C4-2B (cell line): Measurements from ENCODE around the gene PCYT1B.
A peak's percentile ranks its signal among the peaks of the same experiment; 100 is the strongest.
"Not testable (repeated sequence)": the region's sequence is repeated elsewhere in the genome, so short reads cannot be mapped to it uniquely, and the experiment has no call there.

ENCODE experiments used
- H3K27ac ChIP-seq: fragments of 450-650 bp; 2 replicates; pipeline ENCODE4 v1.5.1; 2017
- ZFX ChIP-seq: fragments of 450-650 bp; IDR thresholded peaks from 2 replicates; pipeline ENCODE4 v1.6.1; 2017
- TF ChIP-seq, protein P1 (sequence below): fragments of 450-650 bp; conservative IDR thresholded peaks from 2 replicates; pipeline ENCODE4 v1.5.1; 2017; ENCODE audit warnings: mild to moderate bottlenecking

The PCYT1B gene

DNA sequence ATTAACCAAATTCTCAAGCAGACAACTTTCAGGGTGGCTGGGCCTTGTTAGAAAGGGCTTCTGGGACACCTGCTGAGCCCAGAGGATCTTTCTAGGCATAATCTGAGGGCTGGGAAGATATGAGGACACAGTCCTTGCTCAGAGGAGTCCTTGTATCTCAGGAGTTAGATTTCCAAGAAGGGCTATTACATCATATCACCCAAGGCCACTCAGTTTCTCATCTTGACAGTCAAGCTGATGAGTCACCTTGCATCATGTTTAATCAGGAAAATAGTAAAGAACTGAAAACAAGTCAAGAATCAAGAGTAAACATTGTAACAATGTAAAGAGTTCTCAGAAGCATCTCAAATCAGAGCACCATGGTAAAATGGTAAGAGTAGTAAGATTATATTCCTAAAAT, 4.0 kb downstream of the PCYT1B start:
- H3K27ac ChIP-seq = peak overlapping the region; percentile 55; the same call in 1 of the 2 replicates
- TF ChIP-seq, protein P1, sequence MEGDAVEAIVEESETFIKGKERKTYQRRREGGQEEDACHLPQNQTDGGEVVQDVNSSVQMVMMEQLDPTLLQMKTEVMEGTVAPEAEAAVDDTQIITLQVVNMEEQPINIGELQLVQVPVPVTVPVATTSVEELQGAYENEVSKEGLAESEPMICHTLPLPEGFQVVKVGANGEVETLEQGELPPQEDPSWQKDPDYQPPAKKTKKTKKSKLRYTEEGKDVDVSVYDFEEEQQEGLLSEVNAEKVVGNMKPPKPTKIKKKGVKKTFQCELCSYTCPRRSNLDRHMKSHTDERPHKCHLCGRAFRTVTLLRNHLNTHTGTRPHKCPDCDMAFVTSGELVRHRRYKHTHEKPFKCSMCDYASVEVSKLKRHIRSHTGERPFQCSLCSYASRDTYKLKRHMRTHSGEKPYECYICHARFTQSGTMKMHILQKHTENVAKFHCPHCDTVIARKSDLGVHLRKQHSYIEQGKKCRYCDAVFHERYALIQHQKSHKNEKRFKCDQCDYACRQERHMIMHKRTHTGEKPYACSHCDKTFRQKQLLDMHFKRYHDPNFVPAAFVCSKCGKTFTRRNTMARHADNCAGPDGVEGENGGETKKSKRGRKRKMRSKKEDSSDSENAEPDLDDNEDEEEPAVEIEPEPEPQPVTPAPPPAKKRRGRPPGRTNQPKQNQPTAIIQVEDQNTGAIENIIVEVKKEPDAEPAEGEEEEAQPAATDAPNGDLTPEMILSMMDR = no peak
- no peak for TF ChIP-seq ZFX

DNA sequence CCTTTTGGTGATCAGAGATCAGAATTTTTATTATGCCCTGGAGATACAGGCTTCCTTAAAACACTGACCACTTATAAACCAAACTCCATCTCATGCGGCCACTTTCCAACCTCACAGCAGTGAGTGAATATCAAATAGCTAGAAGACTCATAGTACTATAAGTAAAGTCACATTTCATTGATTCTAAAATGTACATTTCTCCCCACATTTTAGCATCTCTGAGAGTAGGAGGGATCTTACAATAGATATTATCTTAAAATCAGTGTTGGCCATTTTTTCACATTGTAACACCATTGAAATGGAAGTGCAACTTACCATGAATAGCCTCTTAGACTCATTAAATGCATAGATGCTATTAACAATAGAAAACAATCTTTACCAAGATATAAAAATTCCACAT, 17.4 kb downstream of the PCYT1B start:
- TF ChIP-seq ZFX = no peak
- TF ChIP-seq, protein P1 = no peak
- H3K27ac ChIP-seq = no peak overlapping the region

DNA sequence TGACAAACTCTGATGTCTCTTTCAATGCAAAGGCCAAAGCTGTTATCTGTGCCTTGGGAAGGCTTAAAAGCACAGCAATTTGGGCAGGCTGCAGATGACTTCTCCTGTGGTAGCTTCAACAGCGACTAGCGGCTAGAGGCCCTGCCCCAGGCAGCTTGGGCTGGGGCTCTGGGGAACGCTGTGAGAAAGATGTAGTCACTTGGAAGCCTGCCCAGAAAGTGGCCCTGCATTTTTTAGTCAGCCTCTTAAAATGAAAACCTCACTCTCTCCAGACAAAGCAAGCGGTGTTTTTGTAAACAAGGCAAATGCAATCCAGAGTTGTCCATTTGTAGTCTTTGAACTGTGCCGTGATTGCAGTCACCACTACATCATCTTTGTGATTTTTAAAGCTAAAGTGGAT, 27.5 kb downstream of the PCYT1B start:
- no peak for TF ChIP-seq ZFX
- no peak overlapping the region for H3K27ac ChIP-seq

DNA sequence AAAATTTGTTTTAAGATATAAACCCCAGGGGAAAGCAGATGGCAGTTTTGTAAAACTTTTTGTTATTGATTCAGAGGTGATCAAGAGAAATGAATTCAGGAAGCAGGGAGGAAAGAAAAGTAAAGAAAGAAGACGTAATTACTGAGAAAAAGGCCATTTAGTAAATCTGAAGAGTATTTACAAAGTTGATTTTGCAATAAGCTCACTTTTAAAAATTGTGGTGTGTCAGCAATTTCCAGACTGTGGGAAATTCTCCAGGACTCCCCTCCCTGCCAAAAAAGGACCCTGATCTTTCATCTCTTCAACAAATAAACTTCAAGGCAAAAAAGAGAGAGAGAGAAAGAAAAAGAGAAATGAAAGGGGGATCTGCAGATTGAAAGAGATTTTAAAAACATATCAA, 36.6 kb downstream of the PCYT1B start:
- no peak for TF ChIP-seq ZFX
- TF ChIP-seq, protein P1 = no peak
- no peak overlapping the region for H3K27ac ChIP-seq

DNA sequence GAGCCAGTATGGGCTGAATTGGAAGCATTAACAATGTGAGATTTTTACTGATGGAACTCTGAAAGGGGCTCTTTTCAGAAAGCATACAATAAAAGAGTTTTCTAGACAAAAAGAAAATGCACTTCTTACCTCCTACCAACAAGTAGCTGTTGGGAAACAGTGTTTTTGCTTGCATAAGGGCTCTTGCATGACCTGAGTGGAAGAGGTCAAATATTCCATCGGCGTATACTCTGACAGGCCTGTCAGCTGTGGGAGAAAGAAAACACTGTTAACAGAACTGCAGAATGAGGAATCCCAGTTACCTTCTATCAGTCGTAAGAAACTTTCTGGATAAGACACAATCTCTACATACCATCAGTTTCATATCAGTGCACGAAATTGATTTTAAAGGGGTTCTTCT, 39.5 kb downstream of the PCYT1B start:
- no peak overlapping the region for H3K27ac ChIP-seq
- TF ChIP-seq ZFX = no peak
- TF ChIP-seq, protein P1 = no peak

DNA sequence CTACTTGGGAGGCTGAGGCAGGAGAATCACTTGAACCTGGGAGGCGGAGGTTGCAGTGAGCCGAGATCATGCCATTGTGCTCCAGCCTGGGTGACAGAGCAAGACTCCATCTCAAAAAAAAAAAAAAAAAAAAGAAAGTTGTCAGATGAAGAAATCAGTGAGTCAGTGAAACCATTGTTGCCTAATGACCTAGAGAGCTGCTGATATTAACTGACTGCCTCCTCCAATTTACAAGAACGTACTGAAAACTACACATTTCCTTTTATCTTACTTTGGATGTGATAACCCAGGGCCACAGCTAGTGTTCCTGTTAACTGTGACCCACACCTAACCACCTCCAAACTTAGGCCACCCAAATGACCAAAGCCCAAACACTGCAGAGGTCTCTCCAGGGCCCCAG, 41.2 kb downstream of the PCYT1B start:
- H3K27ac ChIP-seq = not testable (repeated sequence)

DNA sequence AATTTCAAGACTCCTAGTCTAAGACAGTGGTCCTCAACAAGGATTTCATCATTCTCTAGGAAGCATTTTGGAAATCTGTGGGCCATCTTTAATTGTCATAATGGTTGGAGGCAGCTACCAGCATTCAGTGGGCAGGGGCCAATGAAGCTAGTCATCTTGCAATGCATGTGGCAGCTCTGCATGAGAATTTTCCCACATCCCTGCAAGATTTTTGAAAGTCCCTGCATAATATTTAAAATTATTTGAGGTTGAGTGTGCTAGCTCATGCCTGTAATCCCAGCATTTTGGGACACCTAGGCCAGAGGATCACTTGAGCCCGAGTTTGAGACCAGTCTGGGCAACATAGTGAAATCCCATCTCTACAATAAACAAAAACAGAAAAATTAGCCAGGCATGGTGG, 44.0 kb downstream of the PCYT1B start:
- H3K27ac ChIP-seq = no peak overlapping the region
- TF ChIP-seq ZFX = no peak
- TF ChIP-seq, protein P1 = no peak

DNA sequence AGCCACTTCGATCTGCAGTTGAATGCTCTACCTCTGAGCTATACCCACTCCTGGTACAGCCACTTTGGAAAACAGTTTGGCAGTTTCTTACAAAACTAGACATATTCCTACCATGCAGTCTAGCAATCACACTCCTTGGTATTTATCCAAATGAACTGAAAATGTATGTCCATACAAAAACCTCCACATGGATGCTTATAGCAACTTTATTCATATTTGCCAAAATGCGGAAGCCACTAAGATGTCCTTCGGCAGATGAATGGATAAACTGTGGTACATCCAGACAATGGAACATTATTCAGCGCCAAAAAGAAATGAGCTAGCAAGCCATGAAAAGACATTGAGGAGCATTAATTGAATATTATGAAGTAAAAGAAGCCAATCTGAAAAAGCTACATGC, 45.3 kb downstream of the PCYT1B start:
- TF ChIP-seq, protein P1 = no peak
- TF ChIP-seq ZFX = no peak
- no peak overlapping the region for H3K27ac ChIP-seq

DNA sequence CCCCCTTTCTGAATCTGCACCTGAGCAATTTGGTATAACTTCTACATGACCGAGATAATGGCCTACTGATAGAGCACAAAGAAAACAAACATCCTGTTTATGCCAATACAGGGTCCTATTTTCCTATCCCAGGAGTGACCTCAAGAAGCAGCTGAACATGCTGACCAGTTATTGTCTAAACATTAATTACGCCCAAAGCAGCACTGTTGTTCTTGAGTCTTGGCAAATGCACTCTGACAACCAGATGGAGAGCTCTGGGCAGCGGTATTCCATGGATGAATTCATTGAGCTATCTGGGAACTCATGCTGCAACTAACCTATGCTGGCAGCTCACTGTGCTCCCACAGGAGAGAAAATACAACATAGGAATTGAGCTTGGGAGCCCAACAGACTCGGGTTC, 52.6 kb downstream of the PCYT1B start:
- TF ChIP-seq, protein P1 = no peak
- no peak for TF ChIP-seq ZFX
- no peak overlapping the region for H3K27ac ChIP-seq
